NT2/D1 (cell line): ENCODE measurements around the gene ONECUT2.

Source experiments
- SUZ12 ChIP-seq: IDR thresholded peaks from 2 replicates; pipeline ENCODE4 v1.6.1; 2011; ENCODE audit not compliant: insufficient read length, insufficient read depth; ENCODE audit errors: extremely low read depth
- YY1 ChIP-seq: IDR thresholded peaks from 2 replicates; pipeline ENCODE4 v1.6.1; 2011; ENCODE audit not compliant: insufficient read length, insufficient read depth
- ZNF274 ChIP-seq: IDR thresholded peaks from 2 replicates; pipeline ENCODE4 v1.6.1; 2011; ENCODE audit warnings: mild to moderate bottlenecking, low read depth, low read length

DNA sequence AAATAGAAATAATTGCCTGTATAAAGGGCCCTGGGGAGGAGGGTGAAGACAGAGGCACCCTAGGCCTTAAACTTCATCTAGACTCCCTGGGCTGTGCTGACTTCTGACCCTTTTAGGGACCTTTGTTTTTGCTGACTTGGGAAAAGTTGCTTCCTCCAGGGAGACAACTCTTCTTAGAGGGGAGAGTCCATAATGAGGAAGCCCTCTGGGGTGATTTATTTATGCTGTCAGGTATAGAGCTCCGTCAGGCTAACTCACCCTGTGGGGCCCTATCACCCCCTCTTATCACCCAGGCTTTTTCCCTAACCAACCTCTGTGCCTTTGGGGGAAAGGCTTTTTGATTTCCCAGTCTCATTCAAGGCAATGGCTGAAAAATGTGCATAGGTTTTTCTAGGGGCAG, 8.1 kb downstream of the ONECUT2 start:
- no peak for TF ChIP-seq ZNF274
- no peak for TF ChIP-seq YY1
- TF ChIP-seq SUZ12: no peak
